SK-N-SH treated with all-trans-retinoic acid at 6 μM for 48 hours (cell line): Measurements from ENCODE around the gene SERPINC1.

Source experiments
- ARNTL ChIP-seq: fragments of 450-650 bp; formaldehyde crosslinking; IDR thresholded peaks from 2 replicates; pipeline ENCODE4 v1.5.0; 2020; ENCODE audit warnings: low read depth, mild to moderate bottlenecking, moderate library complexity, borderline replicate concordance
- ESRRG ChIP-seq: fragments of 250-450 bp; sonication (Bioruptor Pico); IDR thresholded peaks from 2 replicates; pipeline ENCODE4 v1.6.1; 2021; ENCODE audit warnings: mild to moderate bottlenecking
- OSR1 ChIP-seq: fragments of 250-450 bp; sonication (Bioruptor Pico); IDR thresholded peaks from 2 replicates; pipeline ENCODE4 v1.8.0; 2022; ENCODE audit warnings: moderate library complexity, mild to moderate bottlenecking, inconsistent platforms
- PATZ1 ChIP-seq: fragments of 250-450 bp; sonication (Bioruptor Pico); IDR thresholded peaks from 2 replicates; pipeline ENCODE4 v1.8.0; 2020; ENCODE audit warnings: mild to moderate bottlenecking, moderate library complexity, borderline replicate concordance
- RARB ChIP-seq: fragments of 250-450 bp; sonication (Bioruptor Pico); IDR thresholded peaks from 2 replicates; pipeline ENCODE4 v1.8.0; 2021; ENCODE audit warnings: mild to moderate bottlenecking, moderate library complexity
- ZC3H10 ChIP-seq: fragments of 250-450 bp; sonication (Bioruptor Pico); IDR thresholded peaks from 2 replicates; pipeline ENCODE4 v1.5.1; 2021; ENCODE audit warnings: mild to moderate bottlenecking, moderate library complexity
- TF ChIP-seq, protein P1 (sequence below): fragments of 250-450 bp; sonication (Bioruptor Pico); IDR thresholded peaks from 2 replicates; pipeline ENCODE4 v1.8.0; 2021; ENCODE audit warnings: low read depth, mild to moderate bottlenecking, moderate library complexity, borderline replicate concordance
- TF ChIP-seq, protein P2 (sequence below): fragments of 250-450 bp; sonication (Bioruptor Pico); IDR thresholded peaks from 2 replicates; pipeline ENCODE4 v1.5.1; 2020; ENCODE audit warnings: low read depth, mild to moderate bottlenecking, moderate library complexity

GRCh38 chr1:173857363-173857917 lies 59.7 kb downstream of the SERPINC1 start:
- no peak for TF ChIP-seq PATZ1 (CRISPR knock-in tag)
- no peak for TF ChIP-seq RARB (CRISPR knock-in tag)
- no peak for TF ChIP-seq OSR1 (CRISPR knock-in tag)
- TF ChIP-seq ESRRG (CRISPR knock-in tag), result no peak
- TF ChIP-seq, protein P1, sequence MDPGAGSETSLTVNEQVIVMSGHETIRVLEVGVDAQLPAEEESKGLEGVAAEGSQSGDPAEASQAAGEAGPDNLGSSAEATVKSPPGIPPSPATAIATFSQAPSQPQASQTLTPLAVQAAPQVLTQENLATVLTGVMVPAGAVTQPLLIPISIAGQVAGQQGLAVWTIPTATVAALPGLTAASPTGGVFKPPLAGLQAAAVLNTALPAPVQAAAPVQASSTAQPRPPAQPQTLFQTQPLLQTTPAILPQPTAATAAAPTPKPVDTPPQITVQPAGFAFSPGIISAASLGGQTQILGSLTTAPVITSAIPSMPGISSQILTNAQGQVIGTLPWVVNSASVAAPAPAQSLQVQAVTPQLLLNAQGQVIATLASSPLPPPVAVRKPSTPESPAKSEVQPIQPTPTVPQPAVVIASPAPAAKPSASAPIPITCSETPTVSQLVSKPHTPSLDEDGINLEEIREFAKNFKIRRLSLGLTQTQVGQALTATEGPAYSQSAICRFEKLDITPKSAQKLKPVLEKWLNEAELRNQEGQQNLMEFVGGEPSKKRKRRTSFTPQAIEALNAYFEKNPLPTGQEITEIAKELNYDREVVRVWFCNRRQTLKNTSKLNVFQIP (CRISPR knock-in tag), result no peak
- TF ChIP-seq, protein P2, sequence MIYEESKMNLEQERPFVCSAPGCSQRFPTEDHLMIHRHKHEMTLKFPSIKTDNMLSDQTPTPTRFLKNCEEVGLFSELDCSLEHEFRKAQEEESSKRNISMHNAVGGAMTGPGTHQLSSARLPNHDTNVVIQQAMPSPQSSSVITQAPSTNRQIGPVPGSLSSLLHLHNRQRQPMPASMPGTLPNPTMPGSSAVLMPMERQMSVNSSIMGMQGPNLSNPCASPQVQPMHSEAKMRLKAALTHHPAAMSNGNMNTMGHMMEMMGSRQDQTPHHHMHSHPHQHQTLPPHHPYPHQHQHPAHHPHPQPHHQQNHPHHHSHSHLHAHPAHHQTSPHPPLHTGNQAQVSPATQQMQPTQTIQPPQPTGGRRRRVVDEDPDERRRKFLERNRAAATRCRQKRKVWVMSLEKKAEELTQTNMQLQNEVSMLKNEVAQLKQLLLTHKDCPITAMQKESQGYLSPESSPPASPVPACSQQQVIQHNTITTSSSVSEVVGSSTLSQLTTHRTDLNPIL (CRISPR knock-in tag), result no peak
- no peak for TF ChIP-seq ZC3H10 (CRISPR knock-in tag)
- TF ChIP-seq ARNTL (CRISPR knock-in tag), result no peak
